ENCODE results near the gene OR6K6. TPM values are rescaled to one million over a fixed set of nuclear protein-coding genes. Genes with fewer than 3 reads are reported as not detected.

Gene OR6K6
- total and polyA plus RNA-seq, 2 experiments from 2014 or later = not detected

- no peak for TF ChIP-seq CTCF (conservative IDR thresholded peaks at IDR 0.05; ENCODE audit: low read depth in 2 of 2)
- TF ChIP-seq REST (IDR thresholded peaks at IDR 0.05; ENCODE audit: unreplicated experiment) = no peak
- no peak for TF ChIP-seq NANOG (IDR thresholded peaks at IDR 0.05; ENCODE audit: borderline replicate concordance)
These were observed 43.4 kb upstream of the OR6K6 start (continued) for GRCh38 chr1:158711098-158711497.

- H3F3A ChIP-seq (replicated peaks; ENCODE audit: low read depth) = no peaks in the 10 kb centered on the region
- H3K27ac ChIP-seq (ENCODE audit: low read depth) = no peak overlapping the region
- ATAC-seq (peak; percentile 59), DNase-seq (ENCODE audit: low spot score) (peak; percentile 9)
- H3K79me2 ChIP-seq (replicated peaks; ENCODE audit: insufficient read depth) = no peaks in the 10 kb centered on the region
- H3K9me3 Mint-ChIP-seq = no peaks in the 10 kb centered on the region
- H2AFZ ChIP-seq = no peak overlapping the region
- no peaks in the 10 kb centered on the region for H4K20me1 ChIP-seq (replicated peaks; ENCODE audit: insufficient read depth)
- no peaks in the 10 kb centered on the region for H3K9me2 ChIP-seq (ENCODE audit: insufficient read depth)
- H3K4me2 ChIP-seq = no peak overlapping the region
- no peaks in the 10 kb centered on the region for H3K27me3 Mint-ChIP-seq (ENCODE audit: insufficient read depth, low read depth, poor library complexity)
- H3K4me1 Mint-ChIP-seq = no peaks in the 10 kb centered on the region
- H3K4me3 Mint-ChIP-seq = no peak overlapping the region
- H3K36me3 ChIP-seq (ENCODE audit: insufficient read depth) = no peaks in the 10 kb centered on the region
- H3K4me1 ChIP-seq (ENCODE audit: insufficient read depth) = no peaks in the 10 kb centered on the region
- H3K27ac Mint-ChIP-seq = no peak overlapping the region
- no peaks in the 10 kb centered on the region for H3K36me3 Mint-ChIP-seq (ENCODE audit: low read depth)
- no peak overlapping the region for H3K4me3 ChIP-seq
- no peaks in the 10 kb centered on the region for H3K27me3 ChIP-seq (ENCODE audit: insufficient read depth)
- TF ChIP-seq STAT1 (IDR thresholded peaks at IDR 0.05; ENCODE audit: unreplicated experiment) = no peak
- no peak for TF ChIP-seq ETS1 (IDR thresholded peaks at IDR 0.05)
- TF ChIP-seq NANOG (IDR thresholded peaks at IDR 0.05; ENCODE audit: borderline replicate concordance) = no peak
- no peak for TF ChIP-seq ZNF331 (CRISPR knock-in tag; IDR thresholded peaks at IDR 0.05; ENCODE audit: low read depth)
- no peak for TF ChIP-seq EZH2 (IDR thresholded peaks at IDR 0.05; ENCODE audit: low read depth, unreplicated experiment)
- no peak for TF ChIP-seq CREB1 (CRISPR knock-in tag; IDR thresholded peaks at IDR 0.05; ENCODE audit: low read depth)
- no peak for TF ChIP-seq EZH2phosphoT487 (IDR thresholded peaks at IDR 0.05; ENCODE audit: unreplicated experiment)
- TF ChIP-seq ZNF462 (CRISPR knock-in tag; IDR thresholded peaks at IDR 0.05) = no peak
These were observed 39.8 kb upstream of the OR6K6 start for GRCh38 chr1:158714754-158715153.
